Activated naive CD4-positive, alpha-beta T cell treated with anti-CD3 and anti-CD28 coated beads, Interleukin-2, amount 50 U/mL, for 24 hours (primary cell): ENCODE data around the gene MYLK3.
"Not testable (repeated sequence)": the region's sequence is repeated elsewhere in the genome, so short reads cannot be mapped to it uniquely, and the experiment has no call there.

Source experiments
- H3K27ac Mint-ChIP-seq: one replicate; pipeline ENCODE4 v1.8.0; 2021; ENCODE audit warnings: mild to moderate bottlenecking, mixed read lengths
- H3K27me3 Mint-ChIP-seq: one replicate; pipeline ENCODE4 v1.8.0; 2021; ENCODE audit warnings: mixed read lengths
- H3K36me3 Mint-ChIP-seq: one replicate; pipeline ENCODE4 v1.8.0; 2021; ENCODE audit warnings: mixed read lengths
- H3K4me1 Mint-ChIP-seq: one replicate; pipeline ENCODE4 v1.8.0; 2021; ENCODE audit warnings: mixed read lengths
- H3K4me3 Mint-ChIP-seq: one replicate; pipeline ENCODE4 v1.8.0; 2021; ENCODE audit warnings: mild to moderate bottlenecking, mixed read lengths
- H3K9me3 Mint-ChIP-seq: one replicate; pipeline ENCODE4 v1.8.0; 2021; ENCODE audit warnings: mixed read lengths

Gene MYLK3

GRCh38 chr16:46690281-46691178 lies 57.6 kb downstream of the MYLK3 start:
- Mint-ChIP-seq H3K4me3 (no peak overlapping the region), H3K27ac (no peak overlapping the region), H3K27me3 (no peaks in the 10 kb centered on the region), H3K4me1 (peaks cover 36% of the 10 kb centered on the region), H3K36me3 (peaks cover 4% of the 10 kb centered on the region), H3K9me3 (no peaks in the 10 kb centered on the region)

- Mint-ChIP-seq H3K27ac (peak within 1 kb of the TSS; percentile 62), H3K36me3 (no peaks in the 10 kb centered on the region), H3K4me1 (peaks cover 45% of the 10 kb centered on the region), H3K9me3 (no peaks in the 10 kb centered on the region), H3K4me3 (no peak within 1 kb of the TSS), H3K27me3 (no peaks in the 10 kb centered on the region)
Measured at GRCh38 chr16:46689365-46690280, 58.5 kb downstream of the MYLK3 start, which contains the start of gene ORC6. Gene ORC6 (plus strand): TSS chr16:46689659. CDS start chr16:46689706, 47 bp downstream.

GRCh38 chr16:46688654-46689364 lies 59.3 kb downstream of the MYLK3 start, which contains the start of gene VPS35:
Gene VPS35 (minus strand): TSS chr16:46689178. CDS start chr16:46689133, 45 bp downstream.
- no peaks in the 10 kb centered on the region for H3K36me3 Mint-ChIP-seq
- H3K9me3 Mint-ChIP-seq = no peaks in the 10 kb centered on the region
- peak within 1 kb of the TSS; percentile 62 for H3K27ac Mint-ChIP-seq
- H3K4me3 Mint-ChIP-seq = no peak within 1 kb of the TSS
- H3K4me1 Mint-ChIP-seq = peaks cover 53% of the 10 kb centered on the region
- H3K27me3 Mint-ChIP-seq = no peaks in the 10 kb centered on the region

GRCh38 chr16:46688101-46688653 lies 60.0 kb downstream of the MYLK3 start:
- H3K27me3 Mint-ChIP-seq = no peaks in the 10 kb centered on the region
- peak overlapping the region; percentile 62 for H3K27ac Mint-ChIP-seq
- H3K4me3 Mint-ChIP-seq = no peak overlapping the region
- H3K9me3 Mint-ChIP-seq = no peaks in the 10 kb centered on the region
- peaks cover 58% of the 10 kb centered on the region for H3K4me1 Mint-ChIP-seq
- no peaks in the 10 kb centered on the region for H3K36me3 Mint-ChIP-seq

GRCh38 chr16:46687486-46687885 lies 60.7 kb downstream of the MYLK3 start:
- Mint-ChIP-seq H3K36me3 (no peaks in the 10 kb centered on the region), H3K27me3 (no peaks in the 10 kb centered on the region), H3K9me3 (no peaks in the 10 kb centered on the region), H3K4me1 (peaks cover 63% of the 10 kb centered on the region), H3K4me3 (no peak overlapping the region), H3K27ac (peak overlapping the region; percentile 26)

- Mint-ChIP-seq H3K36me3 (no peaks in the 10 kb centered on the region), H3K27me3 (no peaks in the 10 kb centered on the region), H3K4me3 (no peak overlapping the region), H3K9me3 (no peaks in the 10 kb centered on the region), H3K4me1 (peaks cover 68% of the 10 kb centered on the region), H3K27ac (peak overlapping the region; percentile 26)
Measured at GRCh38 chr16:46686815-46687473, 61.2 kb downstream of the MYLK3 start.

- not testable (repeated sequence) for H3K27me3 Mint-ChIP-seq, H3K4me3 Mint-ChIP-seq, H3K36me3 Mint-ChIP-seq, H3K9me3 Mint-ChIP-seq
- peaks cover 47% of the 10 kb centered on the region for H3K4me1 Mint-ChIP-seq
- H3K27ac Mint-ChIP-seq = peak overlapping the region; percentile 17
Measured at GRCh38 chr16:46681867-46682266, 66.3 kb downstream of the MYLK3 start.

- H3K27ac Mint-ChIP-seq, H3K9me3 Mint-ChIP-seq, H3K27me3 Mint-ChIP-seq, H3K4me3 Mint-ChIP-seq, H3K4me1 Mint-ChIP-seq: not testable (repeated sequence)
- peaks cover 19% of the 10 kb centered on the region for H3K36me3 Mint-ChIP-seq
Measured at GRCh38 chr16:46677943-46678342, 70.2 kb downstream of the MYLK3 start.

- Mint-ChIP-seq H3K27me3 (no peaks in the 10 kb centered on the region), H3K9me3 (no peaks in the 10 kb centered on the region), H3K4me3 (no peak overlapping the region), H3K36me3 (peaks cover 18% of the 10 kb centered on the region), H3K27ac (no peak overlapping the region), H3K4me1 (no peaks in the 10 kb centered on the region)
Measured at GRCh38 chr16:46673320-46674013, 74.7 kb downstream of the MYLK3 start.

GRCh38 chr16:46662123-46662522 lies 86.0 kb downstream of the MYLK3 start:
- H3K27ac Mint-ChIP-seq = peak overlapping the region; percentile 21
- no peak overlapping the region for H3K4me3 Mint-ChIP-seq
- H3K4me1 Mint-ChIP-seq = no peaks in the 10 kb centered on the region
- H3K9me3 Mint-ChIP-seq = no peaks in the 10 kb centered on the region
- no peaks in the 10 kb centered on the region for H3K27me3 Mint-ChIP-seq
- peaks cover 5% of the 10 kb centered on the region for H3K36me3 Mint-ChIP-seq

- H3K36me3 Mint-ChIP-seq = peaks cover 3% of the 10 kb centered on the region
- H3K27me3 Mint-ChIP-seq = no peaks in the 10 kb centered on the region
- H3K9me3 Mint-ChIP-seq = no peaks in the 10 kb centered on the region
- H3K4me1 Mint-ChIP-seq = no peaks in the 10 kb centered on the region
- H3K27ac Mint-ChIP-seq = peak overlapping the region; percentile 52
- H3K4me3 Mint-ChIP-seq = no peak overlapping the region
Measured at GRCh38 chr16:46658925-46659324, 89.2 kb downstream of the MYLK3 start.
